AG08395 (cell line): Measurements from ENCODE around the gene VAMP3.

Experiments
- DNase-seq: peaks from one replicate; pipeline ENCODE4 v3.0.0; 2012; ENCODE audit warnings: mixed read lengths, low spot score

Gene VAMP3, protein sequence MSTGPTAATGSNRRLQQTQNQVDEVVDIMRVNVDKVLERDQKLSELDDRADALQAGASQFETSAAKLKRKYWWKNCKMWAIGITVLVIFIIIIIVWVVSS

GRCh38 chr1:7770997-7771822 is at the start of gene VAMP3:
Gene VAMP3 (plus strand): TSS chr1:7771296. CDS start chr1:7771384, 88 bp downstream.
- DNase-seq = peak; percentile 98

DNA sequence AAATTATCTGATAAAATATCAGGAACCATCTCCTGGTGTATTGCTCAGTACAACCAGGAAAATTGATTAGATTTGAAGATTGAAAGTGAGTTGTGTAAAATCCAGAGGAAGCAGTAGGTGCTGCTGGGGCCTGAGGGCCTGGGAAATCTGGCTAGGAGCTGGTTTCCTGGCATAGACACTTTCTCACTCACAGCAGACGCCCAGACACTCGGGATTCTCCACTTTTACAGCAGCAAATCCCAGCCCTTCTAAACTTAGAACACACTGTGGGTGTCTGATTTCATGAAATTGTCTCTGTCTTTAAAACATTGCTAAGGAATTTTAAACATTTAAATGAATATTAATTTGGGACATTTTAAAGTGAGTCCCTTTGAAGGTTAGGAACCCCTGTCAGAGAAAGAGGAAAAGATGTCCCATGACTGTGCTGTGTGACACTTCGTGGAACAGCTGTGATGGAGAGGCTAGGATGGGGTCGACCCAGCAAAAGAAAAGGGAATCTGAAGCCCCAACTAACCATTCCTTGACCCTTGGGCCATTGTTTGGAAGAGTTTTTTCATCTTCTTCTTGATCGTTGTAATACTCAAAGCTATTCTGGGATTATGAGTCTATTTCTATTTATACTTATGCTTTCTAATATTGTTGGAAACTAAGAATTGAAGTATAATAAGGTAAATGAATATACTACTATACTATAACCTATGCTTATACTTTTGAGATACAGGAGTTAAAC is 49.0 kb upstream of the VAMP3 start:
- no peak for DNase-seq

DNA sequence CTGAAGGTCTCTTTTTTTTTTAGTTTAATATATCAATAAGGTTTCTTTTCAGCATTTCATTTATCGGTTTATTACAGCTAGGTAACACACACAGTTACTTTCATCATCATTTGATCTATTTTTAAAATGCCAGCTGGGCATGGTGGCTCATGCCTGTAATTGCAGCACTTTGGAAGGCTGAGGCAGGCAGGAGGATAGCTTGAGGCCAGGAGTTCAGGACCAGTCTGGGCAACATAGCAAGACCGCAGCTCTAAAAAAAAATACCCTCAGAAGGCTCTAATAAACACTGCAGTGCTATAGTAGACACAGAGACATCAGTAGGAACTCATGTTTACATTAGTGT is 48.5 kb upstream of the VAMP3 start:
- no peak for DNase-seq

- DNase-seq = no peak
Observed at GRCh38 chr1:7726623-7727022, 44.5 kb upstream of the VAMP3 start.

GRCh38 chr1:7727809-7728471 is 43.2 kb upstream of the VAMP3 start:
- no peak for DNase-seq

GRCh38 chr1:7729761-7730160 is 41.3 kb upstream of the VAMP3 start:
- no peak for DNase-seq

DNA sequence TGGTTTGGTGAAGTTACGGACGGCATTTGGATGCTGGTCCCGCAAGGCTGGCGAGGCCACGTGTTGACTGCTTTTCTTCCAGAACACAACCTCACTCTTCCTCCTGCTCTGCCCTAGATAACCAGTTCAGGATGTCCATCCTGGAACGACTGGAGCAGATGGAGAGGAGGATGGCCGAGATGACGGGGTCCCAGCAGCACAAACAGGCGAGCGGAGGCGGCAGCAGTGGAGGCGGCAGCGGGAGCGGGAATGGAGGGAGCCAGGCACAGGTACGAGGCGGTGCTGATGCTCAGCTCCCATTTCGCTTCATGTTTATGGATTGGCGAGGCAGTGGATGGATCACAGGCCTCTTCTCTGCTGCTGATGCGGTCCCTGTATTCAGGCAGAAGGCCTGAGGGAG is 38.8 kb upstream of the VAMP3 start:
- DNase-seq = no peak

DNA sequence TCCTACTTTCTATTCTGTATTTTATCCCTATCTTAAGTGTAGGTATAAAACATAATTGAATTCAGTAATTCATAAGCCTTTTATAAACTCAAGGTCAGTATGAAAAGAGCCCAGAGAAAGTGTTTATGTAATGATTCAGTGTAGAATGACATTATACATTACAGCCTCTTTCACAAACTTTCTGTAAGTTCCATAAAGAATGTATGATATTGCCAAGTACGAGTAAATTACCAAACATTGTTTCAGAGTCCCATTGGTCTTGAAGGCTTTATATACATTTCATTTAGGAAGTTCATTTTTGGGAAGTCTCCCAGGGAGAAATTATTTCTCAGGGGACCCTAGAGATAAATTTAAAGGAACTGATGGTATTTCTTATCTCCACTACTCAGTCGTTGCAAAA is 37.8 kb upstream of the VAMP3 start:
- DNase-seq = no peak

GRCh38 chr1:7738044-7738443 is 33.1 kb upstream of the VAMP3 start:
- DNase-seq = no peak

- DNase-seq = no peak
Observed at GRCh38 chr1:7743346-7743745, 27.8 kb upstream of the VAMP3 start.

DNA sequence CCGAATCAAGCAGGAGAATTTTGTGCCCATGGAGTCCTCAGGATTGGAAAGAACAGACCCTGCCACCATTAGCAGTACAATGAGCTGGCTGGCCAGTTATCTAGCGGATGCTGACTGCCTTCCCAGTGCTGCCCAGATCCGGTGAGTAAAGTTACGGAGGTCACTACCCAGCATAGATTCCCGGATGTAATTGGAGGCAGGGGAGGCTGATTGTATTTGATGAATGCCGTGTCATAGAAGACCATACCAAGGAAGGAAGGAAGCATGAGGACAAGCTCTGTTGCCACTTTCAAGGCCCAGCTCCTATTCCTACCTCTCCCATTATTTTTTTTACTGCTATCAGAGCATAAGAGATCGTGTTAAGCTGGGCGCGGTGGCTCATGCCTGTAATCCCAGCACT is 26.2 kb upstream of the VAMP3 start:
- DNase-seq = no peak

GRCh38 chr1:7745783-7746182 is 25.3 kb upstream of the VAMP3 start:
- no peak for DNase-seq

- DNase-seq = no peak
Observed at GRCh38 chr1:7747605-7748004, 23.5 kb upstream of the VAMP3 start.

GRCh38 chr1:7749126-7749525 is 22.0 kb upstream of the VAMP3 start:
- DNase-seq = no peak

- no peak for DNase-seq
Observed at GRCh38 chr1:7751174-7751573, 19.9 kb upstream of the VAMP3 start.

DNA sequence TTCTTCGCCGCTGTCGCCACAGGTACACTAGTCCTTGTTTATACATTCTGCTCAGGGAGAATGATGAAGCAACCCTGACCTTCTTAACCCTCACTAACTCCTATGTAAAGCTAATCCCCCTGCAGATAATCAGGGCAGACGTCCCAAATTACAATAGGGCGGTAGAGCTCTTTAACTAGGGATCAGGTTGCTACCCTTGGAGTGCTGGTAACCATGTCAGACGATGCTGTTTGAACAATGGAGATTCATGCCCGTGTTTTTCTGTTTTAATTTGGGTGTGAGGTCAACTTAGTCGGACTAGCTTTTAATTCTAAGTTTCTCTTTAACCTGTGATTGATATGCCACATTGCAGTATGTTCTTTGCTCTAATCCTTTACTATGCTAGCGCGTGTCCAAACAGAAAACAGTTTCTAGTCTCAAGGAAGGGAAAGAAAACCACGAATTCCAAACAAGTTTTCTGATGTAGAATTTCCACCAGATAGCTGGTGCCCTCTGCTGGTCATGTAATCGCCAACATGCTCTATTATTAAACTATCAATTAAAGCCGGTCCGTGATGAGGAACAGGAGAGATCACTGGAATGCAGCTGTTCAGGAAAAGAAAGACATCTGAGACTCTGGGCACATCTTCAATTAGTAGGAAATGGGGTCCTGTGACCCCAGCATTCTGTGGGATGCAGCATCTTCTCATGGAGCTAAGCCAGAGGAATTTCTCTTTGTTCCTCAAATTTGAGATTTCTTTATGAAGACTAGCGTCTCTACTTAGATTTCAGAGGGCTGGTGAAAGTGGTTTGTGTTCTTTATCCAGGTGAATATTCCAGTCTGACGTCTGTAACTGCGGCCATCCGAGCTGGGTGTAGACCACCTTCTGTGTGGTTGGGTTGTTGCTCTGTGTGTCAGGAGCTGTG is 18.3 kb upstream of the VAMP3 start:
- peak; percentile 56 for DNase-seq

DNA sequence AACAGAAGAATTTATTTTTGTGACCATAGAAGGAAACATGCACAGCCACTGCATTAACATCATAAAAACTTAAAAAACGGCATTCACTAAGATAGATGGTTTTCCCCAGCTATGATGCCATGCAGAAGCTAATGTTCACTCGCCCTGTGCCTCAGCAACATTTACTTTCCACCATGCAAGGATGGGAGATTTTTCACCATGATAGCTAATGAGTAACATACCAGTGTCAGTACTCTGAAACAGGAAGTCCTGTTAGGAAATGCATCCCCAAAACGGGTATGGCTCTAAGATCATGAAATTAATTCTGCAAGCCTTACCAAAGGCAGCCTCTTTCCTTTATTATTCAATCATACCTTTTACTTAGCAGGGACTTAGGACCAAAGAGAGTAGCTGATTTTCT is 17.5 kb upstream of the VAMP3 start:
- no peak for DNase-seq

DNA sequence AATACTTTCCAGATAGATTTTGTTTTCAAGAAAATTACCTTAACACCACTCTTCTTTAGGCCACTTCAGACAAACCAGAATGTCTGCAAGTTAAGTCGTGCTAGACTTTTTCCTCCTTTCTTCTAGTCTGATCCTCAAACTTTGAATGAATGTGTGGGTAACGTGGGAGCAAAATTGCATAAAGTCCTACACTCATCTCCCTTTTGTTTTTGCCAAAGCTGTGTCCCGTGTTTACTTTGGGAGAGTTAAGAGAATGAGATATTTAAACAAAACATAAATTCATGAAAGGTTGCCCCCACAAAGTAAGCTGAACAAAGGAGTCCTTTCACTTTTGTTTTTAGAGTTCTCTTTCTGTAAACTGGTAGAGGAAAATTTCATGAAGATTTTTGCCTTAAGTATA is 16.9 kb upstream of the VAMP3 start:
- DNase-seq = no peak

GRCh38 chr1:7755448-7755847 is 15.6 kb upstream of the VAMP3 start:
- DNase-seq = no peak

DNA sequence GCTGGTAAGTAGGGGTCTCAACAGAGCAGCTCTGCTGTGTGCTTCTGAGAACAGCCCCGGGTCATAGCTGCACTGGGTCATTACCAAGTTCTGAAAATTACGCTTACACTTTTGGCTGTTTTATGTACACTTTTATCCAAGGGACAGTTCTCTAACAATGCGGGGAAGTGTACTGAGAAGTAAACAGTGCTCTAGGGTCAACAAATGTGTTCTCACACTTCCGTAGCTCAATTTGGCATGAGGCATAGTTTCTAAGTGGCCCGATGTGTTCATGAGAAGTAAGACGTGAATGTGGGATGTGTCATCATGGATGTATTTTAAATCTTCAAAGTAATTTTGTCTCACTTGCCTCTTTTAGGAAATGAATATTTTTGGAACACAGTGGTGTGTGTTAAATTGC is 10.9 kb upstream of the VAMP3 start:
- DNase-seq = no peak

- no peak for DNase-seq
Observed at GRCh38 chr1:7761103-7761502, 10.0 kb upstream of the VAMP3 start.

GRCh38 chr1:7767176-7767575 is 3.9 kb upstream of the VAMP3 start:
- DNase-seq = no peak
